Stimulated activated CD4-positive, alpha-beta T cell treated with anti-CD3 and anti-CD28 coated beads, Interleukin-2, amount 100 ng/mL, for 4 hours (primary cell): ENCODE measurements around the gene OR5K1.

Experiments
- DNase-seq: peaks from one replicate; pipeline ENCODE4 v3.0.0-alpha.2; 2020; ENCODE audit warnings: low read depth

Gene OR5K1

GRCh38 chr3:98514948-98515347 lies 51.9 kb downstream of the OR5K1 start:
- no peak for DNase-seq

- DNase-seq = no peak
Measured at GRCh38 chr3:98518816-98519215, 55.8 kb downstream of the OR5K1 start.

- DNase-seq = no peak
Measured at GRCh38 chr3:98519351-98519750, 56.4 kb downstream of the OR5K1 start.

- DNase-seq = no peak
Measured at GRCh38 chr3:98521897-98522543, 59.0 kb downstream of the OR5K1 start.
